Neural cell (in vitro differentiated cells): ENCODE data around the gene AS3MT. TPM values are rescaled to one million over a fixed set of nuclear protein-coding genes. Genes with fewer than 3 reads are reported as not detected.

ENCODE experiments used
- H2AFZ ChIP-seq: fragments of 200-600, 300-800 bp; sonication (generic), shearing (Covaris generic); 2 replicates; pipeline ENCODE4 v1.6.0; 2014; ENCODE audit warnings: low read depth, mild to moderate bottlenecking, antibody characterized with exemption, low read length, moderate library complexity
- H3F3A ChIP-seq: fragments of 200-600 bp; shearing (Covaris generic); 2 replicates; pipeline ENCODE4 v1.6.1; 2016; ENCODE audit warnings: mild to moderate bottlenecking, moderate library complexity, mixed read lengths, antibody characterized with exemption, low read length; ENCODE audit not compliant: insufficient read depth, poor library complexity, severe bottlenecking
- H3K27ac ChIP-seq: fragments of 200-600, 300-800 bp; sonication (generic), shearing (Covaris generic); 2 replicates; pipeline ENCODE4 v1.5.1; 2014; ENCODE audit warnings: mild to moderate bottlenecking, low read length, moderate library complexity
- H3K27me3 ChIP-seq: fragments of 300-800, 200-600 bp; sonication (generic), shearing (Covaris generic); 2 replicates; pipeline ENCODE4 v1.6.0; 2014; ENCODE audit warnings: mild to moderate bottlenecking, low read depth, low read length, moderate library complexity; ENCODE audit not compliant: insufficient read depth
- H3K36me3 ChIP-seq: fragments of 300-800, 200-600 bp; sonication (generic), shearing (Covaris generic); 2 replicates; pipeline ENCODE4 v1.5.1; 2014; ENCODE audit warnings: mild to moderate bottlenecking, antibody characterized with exemption, low read length, moderate library complexity; ENCODE audit not compliant: insufficient read depth
- H3K4me2 ChIP-seq: fragments of 300-800, 200-600 bp; sonication (generic), shearing (Covaris generic); 2 replicates; pipeline ENCODE4 v1.6.0; 2014; ENCODE audit warnings: mild to moderate bottlenecking, low read length
- H3K4me3 ChIP-seq: fragments of 300-800, 200-600 bp; sonication (generic), shearing (Covaris generic); 2 replicates; pipeline ENCODE4 v1.5.1; 2014; ENCODE audit warnings: mild to moderate bottlenecking, low read length, moderate library complexity
- H3K79me2 ChIP-seq: fragments of 200-600 bp; shearing (Covaris generic); replicated peaks from 2 replicates; pipeline ENCODE4 v1.6.0; 2014; ENCODE audit warnings: mild to moderate bottlenecking, low read length, moderate library complexity; ENCODE audit not compliant: insufficient read depth
- H3K9ac ChIP-seq: fragments of 300-800, 200-600 bp; sonication (generic), shearing (Covaris generic); 2 replicates; pipeline ENCODE4 v1.6.1; 2016; ENCODE audit warnings: mild to moderate bottlenecking, low read length, mixed read lengths
- H3K9me2 ChIP-seq: fragments of 200-600 bp; shearing (Covaris generic); 2 replicates; pipeline ENCODE4 v1.6.1; 2016; ENCODE audit warnings: mild to moderate bottlenecking, low read length, mixed read lengths; ENCODE audit not compliant: insufficient read depth
- H3K9me3 ChIP-seq: fragments of 200-600, 300-800 bp; sonication (generic), shearing (Covaris generic); 2 replicates; pipeline ENCODE4 v1.6.1; 2016; ENCODE audit warnings: mild to moderate bottlenecking, mixed run types, low read length, moderate library complexity, mixed read lengths
- H4K20me1 ChIP-seq: fragments of 200-600 bp; shearing (Covaris generic); 2 replicates; pipeline ENCODE4 v1.6.1; 2016; ENCODE audit warnings: mild to moderate bottlenecking, mixed run types; ENCODE audit not compliant: insufficient read depth
- CTCF ChIP-seq: fragments of 450-650 bp; IDR thresholded peaks from 2 replicates; pipeline ENCODE4 v1.5.1; 2014; ENCODE audit warnings: antibody characterized with exemption, mild to moderate bottlenecking, moderate library complexity; ENCODE audit not compliant: poor library complexity, severe bottlenecking
- EP300 ChIP-seq: fragments of 450-650 bp; conservative IDR thresholded peaks from 2 replicates; pipeline ENCODE4 v1.6.1; 2014; ENCODE audit warnings: antibody characterized with exemption, mild to moderate bottlenecking, moderate library complexity; ENCODE audit not compliant: poor library complexity, severe bottlenecking
- EZH2 ChIP-seq: fragments of 200-600, 300-800 bp; shearing (Covaris generic), sonication (generic); IDR thresholded peaks from 2 replicates; pipeline ENCODE4 v1.6.1; 2014; ENCODE audit warnings: antibody characterized with exemption, low read length, borderline replicate concordance, mild to moderate bottlenecking; ENCODE audit not compliant: insufficient read depth, poor library complexity, severe bottlenecking
- MXI1 ChIP-seq: fragments of 450-650 bp; conservative IDR thresholded peaks from 2 replicates; pipeline ENCODE4 v1.6.1; 2014; ENCODE audit warnings: antibody characterized with exemption, mild to moderate bottlenecking; ENCODE audit not compliant: poor library complexity, severe bottlenecking
- POLR2AphosphoS5 ChIP-seq: IDR thresholded peaks from 2 replicates; pipeline ENCODE4 v1.6.1; 2012
- RAD21 ChIP-seq: fragments of 450-650 bp; conservative IDR thresholded peaks from 2 replicates; pipeline ENCODE4 v1.6.1; 2014; ENCODE audit warnings: antibody characterized with exemption, mild to moderate bottlenecking, moderate library complexity
- REST ChIP-seq: IDR thresholded peaks from 2 replicates; pipeline ENCODE4 v1.6.1; 2012; ENCODE audit warnings: borderline replicate concordance
- SMC3 ChIP-seq: fragments of 450-650 bp; conservative IDR thresholded peaks from 2 replicates; pipeline ENCODE4 v1.6.1; 2014; ENCODE audit warnings: antibody characterized with exemption, mild to moderate bottlenecking, moderate library complexity; ENCODE audit not compliant: poor library complexity
- TAF1 ChIP-seq: IDR thresholded peaks from 2 replicates; pipeline ENCODE4 v1.6.1; 2012; ENCODE audit warnings: low read depth
- polyA plus RNA-seq: library from polyadenylated mRNA; depleted of rRNA; stranded (reverse); fragments of >200 nt; gene quantifications from 2 replicates; pipeline ENCODE4 v1.2.3, GENCODE V29; 2014

AS3MT gene
- polyA plus RNA-seq, 1 donor from 2014 or later, result 17.6 TPM

- H3F3A ChIP-seq, result no peaks in the 10 kb centered on the region
- peak overlapping the region; percentile 95 for H3K4me3 ChIP-seq
- H2AFZ ChIP-seq, result peak overlapping the region; percentile 19
- peaks cover 42% of the 10 kb centered on the region for H3K79me2 ChIP-seq
- no peak for TF ChIP-seq MXI1
- TF ChIP-seq EP300, result no peak
- no peak for TF ChIP-seq CTCF
- TF ChIP-seq TAF1, result no peak
- TF ChIP-seq SMC3, result no peak
- no peak for TF ChIP-seq REST
- TF ChIP-seq RAD21, result no peak
- TF ChIP-seq EZH2, result no peak
- no peak for TF ChIP-seq POLR2AphosphoS5
- H3K36me3 ChIP-seq, result no peaks in the 10 kb centered on the region
- no peaks in the 10 kb centered on the region for H3K9me3 ChIP-seq
- no peaks in the 10 kb centered on the region for H4K20me1 ChIP-seq
- peak overlapping the region; percentile 90 for H3K9ac ChIP-seq
- no peaks in the 10 kb centered on the region for H3K27me3 ChIP-seq
- no peaks in the 10 kb centered on the region for H3K9me2 ChIP-seq
- peak overlapping the region; percentile 92 for H3K27ac ChIP-seq
- H3K4me2 ChIP-seq, result peak overlapping the region; percentile 86
These were observed 49.6 kb downstream of the AS3MT start for GRCh38 chr10:102918817-102919245.

GRCh38 chr10:102919246-102919959, 50.1 kb downstream of the AS3MT start:
- TF ChIP-seq CTCF (no peak), SMC3 (no peak), EP300 (no peak), RAD21 (no peak), EZH2 (no peak), TAF1 (no peak), REST (no peak), POLR2AphosphoS5 (peak; percentile 42), MXI1 (peak; percentile 64)
- Histone ChIP-seq H3F3A (no peaks in the 10 kb centered on the region), H4K20me1 (no peaks in the 10 kb centered on the region), H3K9me2 (no peaks in the 10 kb centered on the region), H3K9ac (peak overlapping the region; percentile 90), H3K27me3 (no peaks in the 10 kb centered on the region), H3K79me2 (peaks cover 44% of the 10 kb centered on the region), H2AFZ (peak overlapping the region; percentile 19), H3K27ac (peak overlapping the region; percentile 92), H3K4me2 (peak overlapping the region; percentile 86), H3K9me3 (no peaks in the 10 kb centered on the region), H3K4me3 (peak overlapping the region; percentile 95), H3K36me3 (no peaks in the 10 kb centered on the region)
